Loucy (cell line): ENCODE measurements around the gene HCK.

ENCODE experiments used
- H2AFZ ChIP-seq: fragments of 200-600 bp; sonication (generic); 2 replicates; pipeline ENCODE4 v1.6.0; 2016; ENCODE audit warnings: antibody characterized with exemption, mild to moderate bottlenecking, low read length, moderate library complexity
- H3F3A ChIP-seq: fragments of 200-600 bp; 2 replicates; pipeline ENCODE4 v1.6.0; 2016; ENCODE audit warnings: antibody characterized with exemption, low read depth, mild to moderate bottlenecking
- H3K27me3 ChIP-seq: fragments of 200-600 bp; sonication (generic); 2 replicates; pipeline ENCODE4 v1.6.1; 2014; ENCODE audit warnings: low read length, mild to moderate bottlenecking; ENCODE audit not compliant: insufficient read depth, poor library complexity, severe bottlenecking
- H3K36me3 ChIP-seq: fragments of 200-600 bp; sonication (generic); 2 replicates; pipeline ENCODE4 v1.6.1; 2016; ENCODE audit warnings: low read length; ENCODE audit not compliant: insufficient read depth
- H3K4me1 ChIP-seq: fragments of 200-600 bp; sonication (generic); 2 replicates; pipeline ENCODE4 v1.5.1; 2014; ENCODE audit warnings: low read length, mild to moderate bottlenecking; ENCODE audit not compliant: insufficient read depth, poor library complexity, severe bottlenecking
- H3K4me2 ChIP-seq: fragments of 200-600 bp; sonication (generic); 2 replicates; pipeline ENCODE4 v1.6.0; 2014; ENCODE audit warnings: antibody characterized with exemption, low read length, low read depth, mild to moderate bottlenecking; ENCODE audit not compliant: poor library complexity, severe bottlenecking
- H3K4me3 ChIP-seq: fragments of 200-600 bp; sonication (generic); 2 replicates; pipeline ENCODE4 v1.5.1; 2014; ENCODE audit warnings: low read length, mild to moderate bottlenecking, mixed read lengths; ENCODE audit not compliant: poor library complexity, severe bottlenecking
- H3K79me2 ChIP-seq: fragments of 200-600 bp; sonication (generic); 2 replicates; pipeline ENCODE4 v1.6.1; 2014; ENCODE audit warnings: low read length; ENCODE audit not compliant: insufficient read depth
- H3K9ac ChIP-seq: fragments of 200-600 bp; sonication (generic); 2 replicates; pipeline ENCODE4 v1.6.0; 2014; ENCODE audit warnings: mild to moderate bottlenecking, low read depth, low read length, moderate library complexity; ENCODE audit not compliant: poor library complexity, severe bottlenecking
- H3K9me2 ChIP-seq: fragments of 200-600 bp; sonication (generic); replicated peaks from 2 replicates; pipeline ENCODE4 v1.6.1; 2016; ENCODE audit warnings: low read depth, low read length, mixed read lengths
- H3K9me3 ChIP-seq: fragments of 200-600 bp; sonication (generic); 2 replicates; pipeline ENCODE4 v1.6.1; 2014; ENCODE audit warnings: mild to moderate bottlenecking, antibody characterized with exemption, low read length, low read depth; ENCODE audit not compliant: insufficient read depth
- H4K20me1 ChIP-seq: fragments of 200-600 bp; sonication (generic); 2 replicates; pipeline ENCODE4 v1.6.0; 2014; ENCODE audit warnings: antibody characterized with exemption, low read length, mild to moderate bottlenecking; ENCODE audit not compliant: insufficient read depth, poor library complexity, severe bottlenecking
- CTCF ChIP-seq: fragments of 200-600 bp; sonication (generic); conservative IDR thresholded peaks from 2 replicates; pipeline ENCODE4 v1.5.1; 2014; ENCODE audit warnings: mild to moderate bottlenecking, antibody characterized with exemption, low read length
- EZH2phosphoT487 ChIP-seq: fragments of 200-600 bp; IDR thresholded peaks from 2 replicates; pipeline ENCODE4 v1.6.1; 2018; ENCODE audit warnings: antibody characterized with exemption, mild to moderate bottlenecking, moderate library complexity, borderline replicate concordance

The HCK gene

GRCh38 chr20:32089637-32090362 is 37.8 kb downstream of the HCK start:
- H3K36me3 ChIP-seq: no peaks in the 10 kb centered on the region
- no peaks in the 10 kb centered on the region for H3K9me3 ChIP-seq
- no peaks in the 10 kb centered on the region for H4K20me1 ChIP-seq
- H2AFZ ChIP-seq: no peak overlapping the region
- H3K4me2 ChIP-seq: no peak overlapping the region
- no peak overlapping the region for H3K9ac ChIP-seq
- H3K4me3 ChIP-seq: no peak overlapping the region
- H3K27me3 ChIP-seq: no peaks in the 10 kb centered on the region
- TF ChIP-seq CTCF (no peak), EZH2phosphoT487 (no peak)
- no peaks in the 10 kb centered on the region for H3K4me1 ChIP-seq
- H3K9me2 ChIP-seq: no peaks in the 10 kb centered on the region
- H3K79me2 ChIP-seq: no peaks in the 10 kb centered on the region
- no peaks in the 10 kb centered on the region for H3F3A ChIP-seq

GRCh38 chr20:32091888-32092346 is 39.9 kb downstream of the HCK start:
- Histone ChIP-seq H3K4me3 (no peak overlapping the region), H3K9ac (no peak overlapping the region), H3K9me2 (no peaks in the 10 kb centered on the region), H2AFZ (peak overlapping the region; percentile 39; the same call in 1 of the 2 replicates), H3F3A (no peaks in the 10 kb centered on the region), H4K20me1 (no peaks in the 10 kb centered on the region), H3K4me2 (no peak overlapping the region), H3K27me3 (no peaks in the 10 kb centered on the region), H3K79me2 (no peaks in the 10 kb centered on the region), H3K4me1 (no peaks in the 10 kb centered on the region), H3K36me3 (no peaks in the 10 kb centered on the region), H3K9me3 (no peaks in the 10 kb centered on the region)
- TF ChIP-seq EZH2phosphoT487: no peak
- peak; percentile 93 for TF ChIP-seq CTCF

GRCh38 chr20:32098786-32099185 is 46.7 kb downstream of the HCK start:
- Histone ChIP-seq H3K9ac (no peak overlapping the region), H4K20me1 (no peaks in the 10 kb centered on the region), H3K9me3 (no peaks in the 10 kb centered on the region), H3K27me3 (peaks cover 10% of the 10 kb centered on the region), H3K36me3 (no peaks in the 10 kb centered on the region), H3F3A (no peaks in the 10 kb centered on the region), H2AFZ (no peak overlapping the region), H3K4me2 (no peak overlapping the region), H3K79me2 (no peaks in the 10 kb centered on the region), H3K4me3 (no peak overlapping the region), H3K4me1 (no peaks in the 10 kb centered on the region), H3K9me2 (no peaks in the 10 kb centered on the region)
- TF ChIP-seq CTCF (no peak), EZH2phosphoT487 (no peak)
